H9 (cell line): ENCODE data around the gene NUP210L. TPM values are rescaled to one million over a fixed set of nuclear protein-coding genes. Genes with fewer than 3 reads are reported as not detected.

Experiments used
- DNase-seq: peaks from one replicate; pipeline ENCODE4 v3.0.0-alpha.2; 2017
- H2AFZ ChIP-seq: one replicate; pipeline ENCODE4 v1.6.1; 2013; ENCODE audit warnings: mild to moderate bottlenecking, low read length, control low read depth, moderate library complexity
- H2AK5ac ChIP-seq: 2 replicates; pipeline ENCODE4 v1.6.1; 2013; ENCODE audit warnings: low read length, control low read depth, mixed read lengths; ENCODE audit not compliant: insufficient read length
- H2BK120ac ChIP-seq: one replicate; pipeline ENCODE4 v1.6.1; 2013; ENCODE audit warnings: low read depth, mild to moderate bottlenecking, low read length, control low read depth, inconsistent platforms; ENCODE audit not compliant: poor library complexity, severe bottlenecking
- H2BK12ac ChIP-seq: 2 replicates; pipeline ENCODE4 v1.6.1; 2013; ENCODE audit warnings: low read length, control low read depth, mixed read lengths, low read depth; ENCODE audit not compliant: insufficient read length
- H2BK15ac ChIP-seq: 2 replicates; pipeline ENCODE4 v1.6.1; 2013; ENCODE audit warnings: low read depth, low read length, control low read depth
- H2BK20ac ChIP-seq: one replicate; pipeline ENCODE4 v1.6.1; 2013; ENCODE audit warnings: low read depth, mild to moderate bottlenecking, low read length, control low read depth, inconsistent platforms; ENCODE audit not compliant: poor library complexity, severe bottlenecking
- H2BK5ac ChIP-seq: 2 replicates; pipeline ENCODE4 v1.6.1; 2013; ENCODE audit warnings: low read length, control low read depth, mixed read lengths; ENCODE audit not compliant: insufficient read length
- H3K14ac ChIP-seq: 2 replicates; pipeline ENCODE4 v1.6.1; 2013; ENCODE audit warnings: low read length, control low read depth; ENCODE audit not compliant: insufficient read depth
- H3K18ac ChIP-seq: 2 replicates; pipeline ENCODE4 v1.6.1; 2013; ENCODE audit warnings: low read depth, mild to moderate bottlenecking, mixed read lengths, low read length, control low read depth; ENCODE audit not compliant: insufficient read length
- H3K23ac ChIP-seq: 2 replicates; pipeline ENCODE4 v1.6.1; 2013; ENCODE audit warnings: low read length, control low read depth, mixed read lengths, low read depth; ENCODE audit not compliant: insufficient read length
- H3K23me2 ChIP-seq: 2 replicates; pipeline ENCODE4 v1.6.1; 2013; ENCODE audit warnings: low read depth, mild to moderate bottlenecking, mixed read lengths, low read length, control low read depth; ENCODE audit not compliant: insufficient read length, poor library complexity, severe bottlenecking
- H3K27ac ChIP-seq: 2 replicates; pipeline ENCODE4 v1.5.1; 2013; ENCODE audit warnings: low read length, control low read depth, mixed read lengths, low read depth; ENCODE audit not compliant: insufficient read length
- H3K27me3 ChIP-seq: 2 replicates; pipeline ENCODE4 v1.6.1; 2013; ENCODE audit warnings: low read length, control low read depth, inconsistent platforms; ENCODE audit not compliant: insufficient read depth
- H3K4ac ChIP-seq: 2 replicates; pipeline ENCODE4 v1.6.1; 2013; ENCODE audit warnings: low read depth, mild to moderate bottlenecking, control low read depth, inconsistent platforms, low read length, moderate library complexity
- H3K4me1 ChIP-seq: 2 replicates; pipeline ENCODE4 v1.6.1; 2013; ENCODE audit warnings: low read length, control low read depth, inconsistent platforms; ENCODE audit not compliant: insufficient read depth
- H3K4me2 ChIP-seq: 2 replicates; pipeline ENCODE4 v1.6.1; 2013; ENCODE audit warnings: low read length, control low read depth, mixed read lengths; ENCODE audit not compliant: insufficient read length, insufficient read depth
- H3K56ac ChIP-seq: 2 replicates; pipeline ENCODE4 v1.6.1; 2013; ENCODE audit warnings: low read depth, mild to moderate bottlenecking, mixed read lengths, low read length, control low read depth; ENCODE audit not compliant: insufficient read length
- H3K79me1 ChIP-seq: 2 replicates; pipeline ENCODE4 v1.6.1; 2013; ENCODE audit warnings: low read depth, mild to moderate bottlenecking, moderate library complexity, low read length, control low read depth, inconsistent platforms; ENCODE audit not compliant: insufficient read depth, poor library complexity, severe bottlenecking
- H3K79me2 ChIP-seq: 2 replicates; pipeline ENCODE4 v1.6.1; 2013; ENCODE audit warnings: low read length, control low read depth, inconsistent platforms; ENCODE audit not compliant: insufficient read depth
- H3K9ac ChIP-seq: 2 replicates; pipeline ENCODE4 v1.6.1; 2013; ENCODE audit warnings: low read length, control low read depth, mixed read lengths; ENCODE audit not compliant: insufficient read length; ENCODE audit errors: extremely low read depth
- H3K9me3 ChIP-seq: one replicate; pipeline ENCODE4 v1.6.1; 2013; ENCODE audit warnings: low read depth, low read length, inconsistent platforms; ENCODE audit not compliant: control insufficient read depth
- H3T11ph ChIP-seq: one replicate; pipeline ENCODE4 v1.6.1; 2013; ENCODE audit warnings: mild to moderate bottlenecking, low read length, control low read depth, inconsistent platforms
- H4K20me1 ChIP-seq: one replicate; pipeline ENCODE4 v1.6.1; 2013; ENCODE audit not compliant: control insufficient read depth, insufficient read length, insufficient read depth
- H4K5ac ChIP-seq: 2 replicates; pipeline ENCODE4 v1.6.1; 2013; ENCODE audit warnings: low read depth, mild to moderate bottlenecking, mixed read lengths, low read length, control low read depth; ENCODE audit not compliant: insufficient read length
- H4K8ac ChIP-seq: replicated peaks from 2 replicates; pipeline ENCODE4 v1.6.1; 2013; ENCODE audit warnings: low read length, control low read depth, mixed read lengths, low read depth; ENCODE audit not compliant: insufficient read length
- H4K91ac ChIP-seq: 2 replicates; pipeline ENCODE4 v1.6.1; 2013; ENCODE audit warnings: low read depth, mild to moderate bottlenecking, moderate library complexity, mixed read lengths, low read length, control low read depth; ENCODE audit not compliant: insufficient read length
- H3K27ac Mint-ChIP-seq, 3 experiments: 2 replicates in 2 of 3; 3 replicates in 1 of 3; pipeline ENCODE4 v1.8.0; 2020 to 2021; ENCODE audit warnings: mixed read lengths in 3 of 3, mild to moderate bottlenecking in 1 of 3, moderate library complexity in 1 of 3
- H3K27me3 Mint-ChIP-seq: 2 replicates; pipeline ENCODE4 v1.8.0; 2021; ENCODE audit warnings: low read depth, mild to moderate bottlenecking, moderate library complexity, mixed read lengths
- H3K36me3 Mint-ChIP-seq, 3 experiments: 2 replicates in 2 of 3; 3 replicates in 1 of 3; pipeline ENCODE4 v1.8.0; 2020 to 2021; ENCODE audit warnings: low read depth in 3 of 3, mixed read lengths in 3 of 3; ENCODE audit not compliant: insufficient read depth in 1 of 3
- H3K4me1 Mint-ChIP-seq, 2 experiments: 2 replicates each; pipeline ENCODE4 v1.8.0; 2020; ENCODE audit warnings: mixed read lengths in 2 of 2
- H3K4me3 Mint-ChIP-seq, 2 experiments: 2 replicates in 1 of 2; 3 replicates in 1 of 2; pipeline ENCODE4 v1.8.0; 2020 to 2021; ENCODE audit warnings: mild to moderate bottlenecking in 2 of 2, mixed read lengths in 2 of 2, moderate library complexity in 1 of 2
- H3K9me3 Mint-ChIP-seq, 2 experiments: 2 replicates in 1 of 2; 3 replicates in 1 of 2; pipeline ENCODE4 v1.8.0; 2020; ENCODE audit warnings: mild to moderate bottlenecking in 2 of 2, mixed read lengths in 2 of 2, moderate library complexity in 1 of 2
- total RNA-seq: library from RNA; stranded (reverse); gene quantifications from 2 replicates; pipeline ENCODE4 v1.2.1, GENCODE V29; 2021
- TF ChIP-seq, protein P1 (sequence below): fragments of 200-600 bp; sonication (generic); conservative IDR thresholded peaks from 3 replicates; pipeline ENCODE4 v1.8.0; 2021; ENCODE audit warnings: antibody characterized with exemption, mild to moderate bottlenecking

The NUP210L gene
- total RNA-seq, 1 experiment from 2014 or later, result 0.04 TPM

DNA sequence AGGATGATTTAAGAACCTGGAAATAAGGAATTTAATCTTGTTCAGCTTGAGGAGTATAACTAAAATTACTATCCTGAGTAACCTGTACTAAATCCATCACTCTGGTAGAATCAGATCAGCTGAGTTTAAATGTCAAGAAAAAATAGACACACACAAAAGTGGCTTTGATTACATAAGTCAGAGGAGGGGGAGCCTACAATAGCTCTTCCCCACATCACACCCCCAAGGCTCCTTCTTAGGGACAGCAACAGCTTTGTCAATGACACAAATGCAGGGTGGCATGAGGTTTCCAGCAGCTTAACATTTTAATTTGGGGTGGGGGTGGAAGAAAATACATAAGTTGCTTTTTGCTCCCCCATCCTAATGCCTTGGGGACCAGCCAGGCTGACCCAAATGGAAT, 12.6 kb upstream of the NUP210L start:
- no peak overlapping the region for H3K4me2 ChIP-seq
- no peaks in the 10 kb centered on the region for H3K27me3 ChIP-seq
- H2BK12ac ChIP-seq, result no peak overlapping the region
- H3K9me3 ChIP-seq, result no peaks in the 10 kb centered on the region
- no peak overlapping the region for H3K14ac ChIP-seq
- no peak overlapping the region; a peak in 1 of 7 replicates for H3K27ac Mint-ChIP-seq
- no peaks in the 10 kb centered on the region for H3K79me2 ChIP-seq
- H4K20me1 ChIP-seq, result no peaks in the 10 kb centered on the region
- H3K4me3 Mint-ChIP-seq, result no peak overlapping the region
- no peak overlapping the region for H2BK15ac ChIP-seq
- H3K4ac ChIP-seq, result no peak overlapping the region
- peaks cover 5% of the 10 kb centered on the region for H3K79me1 ChIP-seq
- no peaks in the 10 kb centered on the region for H3K4me1 Mint-ChIP-seq
- H2AK5ac ChIP-seq, result no peak overlapping the region
- no peak overlapping the region for H4K5ac ChIP-seq
- no peak overlapping the region for H3K9ac ChIP-seq
- no peak overlapping the region for H3K56ac ChIP-seq
- H2AFZ ChIP-seq, result no peak overlapping the region
- peaks cover 75 to 100% (median 85%) of the 10 kb centered on the region in 3 experiments for H3K36me3 Mint-ChIP-seq
- H3K9me3 Mint-ChIP-seq, result no peaks in the 10 kb centered on the region
- H3T11ph ChIP-seq, result no peak overlapping the region
- TF ChIP-seq, protein P1, sequence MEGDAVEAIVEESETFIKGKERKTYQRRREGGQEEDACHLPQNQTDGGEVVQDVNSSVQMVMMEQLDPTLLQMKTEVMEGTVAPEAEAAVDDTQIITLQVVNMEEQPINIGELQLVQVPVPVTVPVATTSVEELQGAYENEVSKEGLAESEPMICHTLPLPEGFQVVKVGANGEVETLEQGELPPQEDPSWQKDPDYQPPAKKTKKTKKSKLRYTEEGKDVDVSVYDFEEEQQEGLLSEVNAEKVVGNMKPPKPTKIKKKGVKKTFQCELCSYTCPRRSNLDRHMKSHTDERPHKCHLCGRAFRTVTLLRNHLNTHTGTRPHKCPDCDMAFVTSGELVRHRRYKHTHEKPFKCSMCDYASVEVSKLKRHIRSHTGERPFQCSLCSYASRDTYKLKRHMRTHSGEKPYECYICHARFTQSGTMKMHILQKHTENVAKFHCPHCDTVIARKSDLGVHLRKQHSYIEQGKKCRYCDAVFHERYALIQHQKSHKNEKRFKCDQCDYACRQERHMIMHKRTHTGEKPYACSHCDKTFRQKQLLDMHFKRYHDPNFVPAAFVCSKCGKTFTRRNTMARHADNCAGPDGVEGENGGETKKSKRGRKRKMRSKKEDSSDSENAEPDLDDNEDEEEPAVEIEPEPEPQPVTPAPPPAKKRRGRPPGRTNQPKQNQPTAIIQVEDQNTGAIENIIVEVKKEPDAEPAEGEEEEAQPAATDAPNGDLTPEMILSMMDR, result no peak
- H3K18ac ChIP-seq, result no peak overlapping the region
- H3K23ac ChIP-seq, result no peak overlapping the region
- no peak overlapping the region for H3K27ac ChIP-seq
- no peak overlapping the region for H2BK120ac ChIP-seq
- H3K27me3 Mint-ChIP-seq, result no peaks in the 10 kb centered on the region
- H4K8ac ChIP-seq, result no peak overlapping the region
- no peaks in the 10 kb centered on the region for H3K4me1 ChIP-seq
- no peaks in the 10 kb centered on the region for H3K23me2 ChIP-seq
- DNase-seq, result no peak
- no peak overlapping the region for H2BK5ac ChIP-seq
- H2BK20ac ChIP-seq, result no peak overlapping the region
- no peak overlapping the region for H4K91ac ChIP-seq
